Measurements from ENCODE around the gene TENM3.

The TENM3 gene

GRCh38 chr4:182276210-182277109 lies 33.3 kb downstream of the TENM3 start:
- Mint-ChIP-seq H3K9me3 (peaks cover 15% of the 10 kb centered on the region), H3K4me1 (peaks cover 6% of the 10 kb centered on the region), H3K4me3 (no peak overlapping the region), H3K27me3 (ENCODE audit: low read depth) (no peaks in the 10 kb centered on the region), H3K27ac (no peak overlapping the region), H3K36me3 (ENCODE audit: low read depth) (peaks cover 28% of the 10 kb centered on the region)
- TF ChIP-seq CTCF (IDR thresholded peaks at IDR 0.05; ENCODE audit: unreplicated experiment in 3 of 3): no peak

- no peak overlapping the region for H3K27ac Mint-ChIP-seq
- no peaks in the 10 kb centered on the region for H3K27me3 Mint-ChIP-seq (ENCODE audit: low read depth)
- peaks cover 18% of the 10 kb centered on the region for H3K36me3 Mint-ChIP-seq (ENCODE audit: low read depth)
- H3K9me3 Mint-ChIP-seq: peaks cover 7% of the 10 kb centered on the region
- H3K4me3 Mint-ChIP-seq: no peak overlapping the region
- peaks cover 6% of the 10 kb centered on the region for H3K4me1 Mint-ChIP-seq
- no peak for TF ChIP-seq CTCF (IDR thresholded peaks at IDR 0.05; ENCODE audit: unreplicated experiment in 3 of 3)
Measured at GRCh38 chr4:182277377-182277776, 34.2 kb downstream of the TENM3 start.

GRCh38 chr4:182278729-182279128 lies 35.5 kb downstream of the TENM3 start:
- Mint-ChIP-seq H3K27me3 (ENCODE audit: low read depth) (no peaks in the 10 kb centered on the region), H3K9me3 (peaks cover 2% of the 10 kb centered on the region)
- no peak for TF ChIP-seq CTCF (IDR thresholded peaks at IDR 0.05; ENCODE audit: unreplicated experiment in 3 of 3)

GRCh38 chr4:182280436-182281111 lies 37.4 kb downstream of the TENM3 start:
- Mint-ChIP-seq H3K36me3 (ENCODE audit: low read depth) (no peaks in the 10 kb centered on the region), H3K9me3 (no peaks in the 10 kb centered on the region), H3K27ac (no peak overlapping the region), H3K27me3 (ENCODE audit: low read depth) (no peaks in the 10 kb centered on the region), H3K4me3 (no peak overlapping the region), H3K4me1 (peaks cover 6% of the 10 kb centered on the region)
- TF ChIP-seq CTCF (IDR thresholded peaks at IDR 0.05; ENCODE audit: unreplicated experiment in 3 of 3): no peak

More at GRCh38 chr4:182278729-182279128, 35.5 kb downstream of the TENM3 start:
- H3K4me1 Mint-ChIP-seq: peaks cover 6% of the 10 kb centered on the region
- peaks cover 7% of the 10 kb centered on the region for H3K36me3 Mint-ChIP-seq (ENCODE audit: low read depth)
- no peak overlapping the region for H3K4me3 Mint-ChIP-seq
- no peak overlapping the region for H3K27ac Mint-ChIP-seq

GRCh38 chr4:182286035-182286434 lies 42.8 kb downstream of the TENM3 start:
- H3K9me3 Mint-ChIP-seq: no peaks in the 10 kb centered on the region
- TF ChIP-seq CTCF (IDR thresholded peaks at IDR 0.05; ENCODE audit: unreplicated experiment in 3 of 3): no peak
- no peak overlapping the region for H3K4me3 Mint-ChIP-seq
- H3K4me1 Mint-ChIP-seq: no peaks in the 10 kb centered on the region
- H3K27ac Mint-ChIP-seq: no peak overlapping the region
- H3K36me3 Mint-ChIP-seq (ENCODE audit: low read depth): peaks cover 11% of the 10 kb centered on the region
- H3K27me3 Mint-ChIP-seq (ENCODE audit: low read depth): no peaks in the 10 kb centered on the region

Data from nephron (organoid).